Cardiac fibroblast (primary cell): ENCODE data around the gene BEND2.
"Not testable (repeated sequence)": the region's sequence is repeated elsewhere in the genome, so short reads cannot be mapped to it uniquely, and the experiment has no call there.

ENCODE experiments used
- DNase-seq, 2 donors: peaks; one replicate each; pipeline versions ENCODE4 v3.0.0 to v3.0.0-alpha.2; 2010; ENCODE audit warnings: low read depth in 2 of 2
- H3K4me3 ChIP-seq, 2 donors: replicated peaks in 1 of 2; 1 replicate in 1 of 2; 2 replicates in 1 of 2; pipeline ENCODE4 v1.5.1; 2011; ENCODE audit warnings: low read depth in 2 of 2, low read length in 2 of 2, mild to moderate bottlenecking in 2 of 2, moderate library complexity in 1 of 2
- TF ChIP-seq, protein P1 (sequence below): IDR thresholded peaks from one replicate; pipeline ENCODE4 v1.5.1; 2011; ENCODE audit warnings: low read depth, mild to moderate bottlenecking, low read length, inconsistent platforms

The BEND2 gene

DNA sequence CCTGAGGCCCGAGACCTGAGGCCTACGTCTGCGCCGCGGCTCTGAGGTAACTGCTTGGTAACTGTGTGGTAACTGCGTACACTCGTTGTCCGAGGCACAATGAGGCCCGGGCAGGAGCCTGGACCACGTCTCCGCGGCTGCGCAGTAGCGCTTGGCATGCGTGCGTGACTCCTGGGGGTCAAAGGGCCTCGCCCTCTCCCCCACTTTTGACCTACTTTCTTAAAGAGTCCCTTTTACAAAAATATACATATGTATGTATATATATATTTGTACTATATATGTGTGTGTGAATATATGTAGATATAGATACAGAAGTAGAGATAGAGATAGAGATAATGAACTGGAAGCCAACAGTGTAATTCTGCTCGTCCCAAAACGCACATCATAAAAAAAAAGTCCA is at the start of gene BEND2:
BEND2 (minus strand) TSS at position 101 of the 400 bp plus-strand sequence. CDS start 136 bp downstream, outside the sequence.
- no peak for DNase-seq
- no peak within 1 kb of the TSS for H3K4me3 ChIP-seq
- TF ChIP-seq, protein P1, sequence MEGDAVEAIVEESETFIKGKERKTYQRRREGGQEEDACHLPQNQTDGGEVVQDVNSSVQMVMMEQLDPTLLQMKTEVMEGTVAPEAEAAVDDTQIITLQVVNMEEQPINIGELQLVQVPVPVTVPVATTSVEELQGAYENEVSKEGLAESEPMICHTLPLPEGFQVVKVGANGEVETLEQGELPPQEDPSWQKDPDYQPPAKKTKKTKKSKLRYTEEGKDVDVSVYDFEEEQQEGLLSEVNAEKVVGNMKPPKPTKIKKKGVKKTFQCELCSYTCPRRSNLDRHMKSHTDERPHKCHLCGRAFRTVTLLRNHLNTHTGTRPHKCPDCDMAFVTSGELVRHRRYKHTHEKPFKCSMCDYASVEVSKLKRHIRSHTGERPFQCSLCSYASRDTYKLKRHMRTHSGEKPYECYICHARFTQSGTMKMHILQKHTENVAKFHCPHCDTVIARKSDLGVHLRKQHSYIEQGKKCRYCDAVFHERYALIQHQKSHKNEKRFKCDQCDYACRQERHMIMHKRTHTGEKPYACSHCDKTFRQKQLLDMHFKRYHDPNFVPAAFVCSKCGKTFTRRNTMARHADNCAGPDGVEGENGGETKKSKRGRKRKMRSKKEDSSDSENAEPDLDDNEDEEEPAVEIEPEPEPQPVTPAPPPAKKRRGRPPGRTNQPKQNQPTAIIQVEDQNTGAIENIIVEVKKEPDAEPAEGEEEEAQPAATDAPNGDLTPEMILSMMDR: no peak

DNA sequence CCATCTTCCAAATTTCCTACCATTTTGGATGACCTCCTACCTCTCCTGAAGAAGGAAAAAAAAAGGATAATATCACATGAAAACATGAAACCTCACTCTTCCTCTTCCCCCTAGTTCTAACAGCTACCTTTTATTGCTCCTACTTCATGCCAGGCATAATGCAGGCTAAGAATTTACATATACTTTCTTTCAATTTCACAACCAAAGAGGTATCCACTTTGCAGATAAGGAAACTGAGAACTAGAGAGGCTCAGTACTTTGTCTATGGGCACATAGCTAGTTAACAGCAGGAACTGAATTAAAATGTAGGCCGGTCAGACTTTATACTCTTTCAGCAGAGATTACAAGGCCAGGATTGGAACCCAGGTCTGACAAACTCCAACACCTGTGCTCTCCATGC is 34.4 kb upstream of the BEND2 start:
- H3K4me3 ChIP-seq: no peak overlapping the region
- no peak for DNase-seq
- TF ChIP-seq, protein P1: no peak

DNA sequence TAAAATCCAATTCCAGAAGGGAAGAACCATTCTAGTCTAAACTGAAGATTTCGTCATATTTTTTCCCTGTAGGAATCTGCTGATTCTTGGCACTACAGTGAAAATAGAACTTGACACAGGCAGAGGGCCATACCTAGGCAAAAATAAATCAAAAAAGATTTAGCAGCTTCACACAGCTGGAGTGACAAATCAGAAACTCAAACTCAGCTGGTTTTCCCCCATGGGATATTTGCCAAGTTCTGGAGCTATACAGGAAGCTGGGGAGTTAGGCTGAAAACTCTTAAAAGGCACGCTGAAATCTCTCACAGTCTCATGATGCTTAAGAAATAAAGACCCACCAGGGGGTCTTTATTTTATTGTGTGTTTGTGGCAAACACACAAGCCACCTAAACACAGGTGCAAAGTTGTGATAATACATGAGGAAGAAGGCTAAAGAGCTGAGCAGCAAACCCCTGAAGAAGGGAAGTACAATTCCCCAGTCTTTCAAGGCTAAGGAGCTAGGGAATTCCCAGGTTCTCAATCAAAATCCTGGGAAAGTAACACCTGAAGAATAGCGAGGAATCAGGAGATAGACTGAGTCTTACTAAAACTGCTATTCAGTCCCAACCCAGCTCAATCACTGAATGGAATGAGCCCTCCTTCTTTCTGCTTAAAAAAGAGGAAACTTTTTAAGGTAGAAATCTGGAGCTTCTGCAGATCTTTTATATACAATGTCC is 32.1 kb upstream of the BEND2 start:
- peak; percentile 19 to 31 for DNase-seq
- TF ChIP-seq, protein P1: no peak
- H3K4me3 ChIP-seq: no peak overlapping the region

DNA sequence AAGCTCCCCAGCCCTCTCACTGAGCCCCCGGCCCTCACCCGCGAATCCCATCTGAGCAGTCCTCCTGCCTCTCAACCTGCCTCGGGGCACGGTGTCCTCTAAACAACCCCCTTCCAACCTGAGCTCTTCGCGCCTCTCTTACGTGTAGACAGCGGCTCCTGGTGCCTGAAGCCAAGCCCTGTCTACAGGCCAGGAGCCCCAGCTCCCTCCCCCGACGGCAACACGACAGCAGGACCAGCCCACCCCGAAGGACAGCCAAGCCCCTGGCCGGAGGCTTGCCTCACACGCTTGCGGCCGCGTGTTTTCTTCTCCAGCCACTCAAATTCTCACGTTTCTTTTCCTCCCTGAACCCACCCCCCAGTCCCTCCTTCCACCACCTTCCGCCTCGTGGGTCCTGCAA is 9.0 kb upstream of the BEND2 start:
- not testable (repeated sequence) for DNase-seq, H3K4me3 ChIP-seq

DNA sequence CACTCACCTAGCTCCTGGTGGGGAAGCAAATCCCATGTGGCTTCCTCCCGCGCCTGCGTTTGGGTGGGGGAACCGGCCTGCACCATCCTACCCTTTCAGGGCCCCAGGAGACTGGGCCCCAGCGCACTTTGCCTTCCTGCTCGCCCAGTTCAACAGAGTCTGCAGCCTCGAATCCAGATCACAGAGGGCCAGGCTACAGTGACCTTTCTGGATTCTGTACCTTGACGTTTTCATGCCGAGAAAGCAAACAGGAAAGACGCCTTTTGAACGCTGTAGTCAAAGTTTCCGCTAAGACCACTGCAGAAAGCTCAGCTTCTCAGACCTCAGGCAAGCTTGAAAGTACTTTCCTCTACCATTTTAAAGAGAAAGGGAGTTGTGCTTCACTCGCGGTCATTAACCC is 7.4 kb upstream of the BEND2 start:
- H3K4me3 ChIP-seq: no peak overlapping the region
- TF ChIP-seq, protein P1: no peak
- DNase-seq: no peak

DNA sequence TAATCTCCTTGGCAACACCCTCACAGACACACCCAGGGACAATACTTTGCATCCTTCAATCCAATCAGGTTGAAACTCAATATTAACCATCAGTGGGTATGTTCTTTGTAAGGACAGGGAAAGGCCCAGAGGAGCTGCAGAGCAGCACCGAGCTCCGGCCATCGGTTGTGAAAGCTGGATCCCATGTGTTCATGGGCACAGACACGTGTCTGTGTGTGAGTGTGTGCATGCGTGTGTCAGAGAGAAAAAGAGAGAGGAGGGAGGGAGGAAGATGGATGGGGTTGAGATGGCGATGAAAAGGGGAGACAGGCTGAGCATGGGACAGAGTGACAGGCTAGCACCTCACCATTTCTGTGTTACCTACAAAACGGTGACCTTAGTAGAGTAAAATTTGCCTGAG is 6.8 kb upstream of the BEND2 start:
- H3K4me3 ChIP-seq: no peak overlapping the region
- TF ChIP-seq, protein P1: no peak
- DNase-seq: no peak

DNA sequence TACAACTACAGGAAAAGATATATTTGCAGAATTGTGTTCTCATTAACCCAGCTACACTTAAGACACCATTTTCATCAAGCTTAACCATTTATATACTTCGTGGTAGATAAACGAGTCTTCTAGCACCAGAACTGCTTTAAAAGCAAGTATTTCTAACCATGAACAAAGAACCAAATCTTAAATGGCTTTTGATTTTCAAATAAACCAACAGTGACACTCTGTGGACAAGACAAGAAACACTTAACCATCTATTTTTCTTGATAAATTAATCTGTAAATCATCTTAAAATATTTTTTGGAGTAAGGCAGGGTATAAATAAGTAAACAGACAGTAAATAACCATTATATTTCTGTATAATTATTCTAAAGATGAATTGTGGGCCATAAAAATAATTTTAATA is 10.2 kb downstream of the BEND2 start:
- no peak overlapping the region for H3K4me3 ChIP-seq
- peak; percentile 0 to 35 for DNase-seq
- TF ChIP-seq, protein P1: no peak
